Stimulated activated CD4-positive, alpha-beta T cell treated with anti-CD3 and anti-CD28 coated beads, Interleukin-1b, Interleukin-23, amount 100 ng/mL, for 48 hours (primary cell): ENCODE measurements around the gene RPH3AL.
"Not testable (repeated sequence)": the region's sequence is repeated elsewhere in the genome, so short reads cannot be mapped to it uniquely, and the experiment has no call there.

Source experiments
- DNase-seq: peaks from one replicate; pipeline ENCODE4 v3.0.0-alpha.2; 2020

The RPH3AL gene

GRCh38 chr17:234163-234993 is 118.2 kb downstream of the RPH3AL start:
- not testable (repeated sequence) for DNase-seq

- DNase-seq = no peak
These were observed 119.1 kb downstream of the RPH3AL start for GRCh38 chr17:233473-233941.

GRCh38 chr17:231966-232807 is 120.4 kb downstream of the RPH3AL start:
- no peak for DNase-seq

- no peak for DNase-seq
These were observed 121.2 kb downstream of the RPH3AL start for GRCh38 chr17:231191-231965.

GRCh38 chr17:230395-230770 is 122.2 kb downstream of the RPH3AL start:
- DNase-seq = no peak

- no peak for DNase-seq
These were observed 122.8 kb downstream of the RPH3AL start for GRCh38 chr17:229709-230394.

GRCh38 chr17:228951-229708 is 123.5 kb downstream of the RPH3AL start:
- no peak for DNase-seq

GRCh38 chr17:227946-228615 is 124.5 kb downstream of the RPH3AL start:
- no peak for DNase-seq

GRCh38 chr17:227078-227945 is 125.3 kb downstream of the RPH3AL start:
- DNase-seq = no peak

GRCh38 chr17:226108-227077 is 126.2 kb downstream of the RPH3AL start:
- DNase-seq = no peak

GRCh38 chr17:225551-225950 is 127.1 kb downstream of the RPH3AL start:
- DNase-seq = no peak

- not testable (repeated sequence) for DNase-seq
These were observed 128.0 kb downstream of the RPH3AL start for GRCh38 chr17:224576-224975.

- no peak for DNase-seq
These were observed 128.7 kb downstream of the RPH3AL start for GRCh38 chr17:223723-224471.

GRCh38 chr17:222172-222571 is 130.4 kb downstream of the RPH3AL start:
- no peak for DNase-seq

GRCh38 chr17:219696-220095 is 132.9 kb downstream of the RPH3AL start:
- no peak for DNase-seq

- DNase-seq = no peak
These were observed 134.0 kb downstream of the RPH3AL start for GRCh38 chr17:218432-219110.

GRCh38 chr17:216625-217024 is 136.0 kb downstream of the RPH3AL start:
- no peak for DNase-seq
